ENCODE data around the gene GOLGA1. TPM values are rescaled to one million over a fixed set of nuclear protein-coding genes. Genes with fewer than 3 reads are reported as not detected.

Gene GOLGA1
- total and polyA plus RNA-seq, 2 of the 13 experiments (the other 11 are each of a cell fraction or from before 2014, with no cell fraction given), result 12.7 to 15.9 TPM

DNA sequence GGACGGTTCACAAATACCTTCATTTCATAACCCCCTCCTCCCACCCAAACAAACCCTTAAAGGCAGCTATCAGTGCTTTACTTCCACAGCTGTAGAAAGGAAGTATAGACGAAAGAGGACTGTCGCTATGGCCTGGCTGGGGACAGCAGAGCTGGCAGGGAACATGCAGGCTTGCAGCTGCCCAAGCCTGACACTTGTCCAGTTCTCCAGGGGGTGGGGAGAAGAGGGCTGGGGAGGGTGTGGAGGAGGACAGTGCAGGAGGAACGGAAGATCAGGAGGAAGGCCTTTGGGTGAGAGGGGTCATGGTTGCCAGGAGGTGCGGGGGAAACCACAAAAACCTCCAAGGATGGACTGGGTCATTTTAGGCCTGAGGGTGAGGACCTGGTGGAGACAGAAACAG, 53.1 kb downstream of the GOLGA1 start:
- TF ChIP-seq, protein P1, sequence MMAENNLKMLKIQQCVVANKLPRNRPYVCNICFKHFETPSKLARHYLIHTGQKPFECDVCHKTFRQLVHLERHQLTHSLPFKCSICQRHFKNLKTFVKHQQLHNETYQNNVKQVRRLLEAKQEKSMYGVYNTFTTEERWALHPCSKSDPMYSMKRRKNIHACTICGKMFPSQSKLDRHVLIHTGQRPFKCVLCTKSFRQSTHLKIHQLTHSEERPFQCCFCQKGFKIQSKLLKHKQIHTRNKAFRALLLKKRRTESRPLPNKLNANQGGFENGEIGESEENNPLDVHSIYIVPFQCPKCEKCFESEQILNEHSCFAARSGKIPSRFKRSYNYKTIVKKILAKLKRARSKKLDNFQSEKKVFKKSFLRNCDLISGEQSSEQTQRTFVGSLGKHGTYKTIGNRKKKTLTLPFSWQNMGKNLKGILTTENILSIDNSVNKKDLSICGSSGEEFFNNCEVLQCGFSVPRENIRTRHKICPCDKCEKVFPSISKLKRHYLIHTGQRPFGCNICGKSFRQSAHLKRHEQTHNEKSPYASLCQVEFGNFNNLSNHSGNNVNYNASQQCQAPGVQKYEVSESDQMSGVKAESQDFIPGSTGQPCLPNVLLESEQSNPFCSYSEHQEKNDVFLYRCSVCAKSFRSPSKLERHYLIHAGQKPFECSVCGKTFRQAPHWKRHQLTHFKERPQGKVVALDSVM (CRISPR knock-in tag; IDR thresholded peaks at IDR 0.05), result no peak
- TF ChIP-seq, protein P2, sequence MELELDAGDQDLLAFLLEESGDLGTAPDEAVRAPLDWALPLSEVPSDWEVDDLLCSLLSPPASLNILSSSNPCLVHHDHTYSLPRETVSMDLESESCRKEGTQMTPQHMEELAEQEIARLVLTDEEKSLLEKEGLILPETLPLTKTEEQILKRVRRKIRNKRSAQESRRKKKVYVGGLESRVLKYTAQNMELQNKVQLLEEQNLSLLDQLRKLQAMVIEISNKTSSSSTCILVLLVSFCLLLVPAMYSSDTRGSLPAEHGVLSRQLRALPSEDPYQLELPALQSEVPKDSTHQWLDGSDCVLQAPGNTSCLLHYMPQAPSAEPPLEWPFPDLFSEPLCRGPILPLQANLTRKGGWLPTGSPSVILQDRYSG (CRISPR knock-in tag; IDR thresholded peaks at IDR 0.05), result no peak
- no peak for TF ChIP-seq SP4 (CRISPR knock-in tag; IDR thresholded peaks at IDR 0.05)
- TF ChIP-seq MEF2D (CRISPR knock-in tag; IDR thresholded peaks at IDR 0.05), result no peak
- no peak for TF ChIP-seq PAF1 (CRISPR knock-in tag; IDR thresholded peaks at IDR 0.05)
- TF ChIP-seq TBP (CRISPR knock-in tag; IDR thresholded peaks at IDR 0.05), result no peak
- TF ChIP-seq NBN (conservative IDR thresholded peaks at IDR 0.05), result no peak
- no peak for TF ChIP-seq CCAR2 (optimal IDR thresholded peaks at IDR 0.05; ENCODE audit: low read depth, low read length)
- TF ChIP-seq JUN (CRISPR knock-in tag; IDR thresholded peaks at IDR 0.05), result no peak
- TF ChIP-seq ADNP (CRISPR knock-in tag; IDR thresholded peaks at IDR 0.05), result no peak
- no peak for TF ChIP-seq TBX2 (CRISPR knock-in tag; IDR thresholded peaks at IDR 0.05; ENCODE audit: borderline replicate concordance)
- no peak for TF ChIP-seq PHB2 (IDR thresholded peaks at IDR 0.05; ENCODE audit: partially characterized antibody)
- no peak for TF ChIP-seq ZNF747 (CRISPR knock-in tag; IDR thresholded peaks at IDR 0.05; ENCODE audit: borderline replicate concordance)
- TF ChIP-seq SAP130 (CRISPR knock-in tag; IDR thresholded peaks at IDR 0.05; ENCODE audit: low read depth), result no peak
- TF ChIP-seq, protein P3, sequence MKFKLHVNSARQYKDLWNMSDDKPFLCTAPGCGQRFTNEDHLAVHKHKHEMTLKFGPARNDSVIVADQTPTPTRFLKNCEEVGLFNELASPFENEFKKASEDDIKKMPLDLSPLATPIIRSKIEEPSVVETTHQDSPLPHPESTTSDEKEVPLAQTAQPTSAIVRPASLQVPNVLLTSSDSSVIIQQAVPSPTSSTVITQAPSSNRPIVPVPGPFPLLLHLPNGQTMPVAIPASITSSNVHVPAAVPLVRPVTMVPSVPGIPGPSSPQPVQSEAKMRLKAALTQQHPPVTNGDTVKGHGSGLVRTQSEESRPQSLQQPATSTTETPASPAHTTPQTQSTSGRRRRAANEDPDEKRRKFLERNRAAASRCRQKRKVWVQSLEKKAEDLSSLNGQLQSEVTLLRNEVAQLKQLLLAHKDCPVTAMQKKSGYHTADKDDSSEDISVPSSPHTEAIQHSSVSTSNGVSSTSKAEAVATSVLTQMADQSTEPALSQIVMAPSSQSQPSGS (CRISPR knock-in tag; IDR thresholded peaks at IDR 0.05), result no peak
- no peak for TF ChIP-seq ZNF256 (CRISPR knock-in tag; conservative IDR thresholded peaks at IDR 0.05)
- no peak for TF ChIP-seq EZH2 (conservative IDR thresholded peaks at IDR 0.05; ENCODE audit: low read depth, low read length)
- Histone ChIP-seq H3K9me3 (ENCODE audit: low read length) (no peaks in the 10 kb centered on the region), H2AFZ (ENCODE audit: low read length) (no peak overlapping the region), H3K27me3 (ENCODE audit: control insufficient read depth in 1 of 2, insufficient read depth in 2 of 2, low read length in 2 of 2) (no peaks in the 10 kb centered on the region), H3K4me1 (ENCODE audit: insufficient read depth, low read length) (no peaks in the 10 kb centered on the region), H3K36me3 (replicated peaks in 1 of 2; ENCODE audit: control insufficient read depth in 1 of 2, insufficient read depth in 2 of 2, low read length in 2 of 2) (peaks cover 21 to 53% of the 10 kb centered on the region in 2 experiments; a peak in 4 of 5 replicates), H3K4me3 (replicated peaks in 1 of 3; ENCODE audit: insufficient read depth in 1 of 3, low read depth in 2 of 3, low read length in 3 of 3) (no peak overlapping the region), H3K4me2 (ENCODE audit: low read depth, low read length) (no peak overlapping the region), H3K27ac (ENCODE audit: extremely low read length, insufficient read depth, low read length) (no peak overlapping the region), H4K20me1 (ENCODE audit: insufficient read depth, low read length) (no peaks in the 10 kb centered on the region), H3K79me2 (ENCODE audit: insufficient read depth, low read length) (no peaks in the 10 kb centered on the region), H3K9ac (ENCODE audit: insufficient read depth, low read depth, low read length) (no peak overlapping the region)
- WGBS (ENCODE audit: low lambda C conversion rate), result 95% methylated on average over 5 of the region's 5 CpGs
- CTCF ChIA-PET (ENCODE audit: low intra/inter-chr PET ratio, low total read pairs), result no interaction called here
- intact Hi-C loops (cut with micrococcal nuclease; ENCODE audit: unreplicated experiment) (no loop called here), in situ Hi-C loops (cut with HindIII; ENCODE audit: extremely low pct_ligation_motif_present, low pct_unique_long_range_greater_than_20kb) (no loop called here)
- DNase-seq (ENCODE audit: low spot score) (no peak), ATAC-seq (no peak), FAIRE-seq (no peak)
- no TSS peak for BruUV-seq (replicated peaks)
- POLR2A ChIA-PET, result no interaction called here

Data from HepG2 (cell line).